HL-60/S4 (cell line): ENCODE data around the gene FXYD7.
"Not testable (repeated sequence)": the region's sequence is repeated elsewhere in the genome, so short reads cannot be mapped to it uniquely, and the experiment has no call there.

ENCODE experiments used
- in situ Hi-C: fragments of 300-500 bp; cut with MboI; formaldehyde crosslinking; loops from 2 replicates; pipeline ENCODE4 v1.14.3; 2022; ENCODE audit warnings: low sequenced_read_pairs

Gene FXYD7

DNA sequence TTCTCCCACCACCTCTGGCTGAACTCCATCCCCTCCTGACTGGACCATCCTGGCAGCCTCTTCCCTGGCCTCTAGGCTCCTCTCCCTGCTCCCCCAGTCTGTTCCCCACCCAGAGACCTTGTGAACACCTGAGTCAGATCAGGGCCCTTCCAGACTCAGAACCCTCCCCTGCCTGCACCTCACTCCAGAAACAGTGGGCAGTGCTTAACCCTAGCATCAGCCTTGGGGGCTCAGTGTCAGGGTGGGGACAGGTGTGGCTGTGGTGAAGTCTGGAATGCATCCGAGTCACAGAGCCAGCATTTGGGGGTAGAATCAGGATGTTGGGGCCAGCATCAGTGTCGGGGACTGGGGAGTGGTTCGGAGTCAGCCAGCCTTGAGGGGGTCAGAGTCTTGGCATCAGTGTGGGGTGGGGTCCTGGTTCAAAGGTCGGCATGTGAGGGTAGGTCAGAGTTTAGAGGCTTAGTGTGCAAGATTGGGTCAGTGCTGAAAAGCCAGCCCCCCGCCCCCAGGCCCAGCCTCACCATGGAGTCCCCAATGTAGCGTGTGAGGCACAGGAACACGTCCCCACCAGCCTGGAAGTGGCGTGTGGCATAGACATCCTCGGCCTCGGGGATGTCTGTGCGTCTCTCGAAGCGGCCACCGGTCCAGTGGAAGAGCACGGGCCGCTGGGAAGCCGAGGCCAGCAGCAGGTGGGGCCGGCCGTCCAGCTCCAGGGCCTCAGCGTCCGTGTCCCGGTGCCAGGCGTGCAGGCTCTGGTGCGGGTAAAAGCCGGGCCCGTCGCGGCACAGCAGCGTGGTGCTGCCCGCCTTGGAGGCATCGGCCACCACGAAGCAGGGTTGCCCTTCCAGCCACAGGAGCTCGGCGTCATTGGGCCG lies 17.1 kb upstream of the FXYD7 start:
- in situ Hi-C loops, result no loop called here

DNA sequence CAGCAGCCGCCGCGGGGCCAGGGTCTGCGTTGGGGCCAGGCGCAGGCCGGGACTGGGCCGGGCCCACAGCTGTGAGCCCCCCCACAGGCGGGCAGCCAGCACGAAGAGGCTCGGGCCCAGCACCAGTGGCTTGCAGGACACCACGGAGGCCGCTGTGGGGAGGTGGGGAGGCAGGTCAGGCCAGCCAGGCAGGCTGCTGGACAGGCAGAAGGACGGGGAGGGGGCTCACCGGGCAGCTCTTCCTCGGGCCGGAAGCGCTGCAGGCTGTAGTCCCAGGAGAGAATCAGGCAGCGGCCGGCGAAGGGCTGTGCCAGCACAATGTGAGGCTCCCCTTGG lies 16.5 kb upstream of the FXYD7 start:
- in situ Hi-C loops, result no loop called here

DNA sequence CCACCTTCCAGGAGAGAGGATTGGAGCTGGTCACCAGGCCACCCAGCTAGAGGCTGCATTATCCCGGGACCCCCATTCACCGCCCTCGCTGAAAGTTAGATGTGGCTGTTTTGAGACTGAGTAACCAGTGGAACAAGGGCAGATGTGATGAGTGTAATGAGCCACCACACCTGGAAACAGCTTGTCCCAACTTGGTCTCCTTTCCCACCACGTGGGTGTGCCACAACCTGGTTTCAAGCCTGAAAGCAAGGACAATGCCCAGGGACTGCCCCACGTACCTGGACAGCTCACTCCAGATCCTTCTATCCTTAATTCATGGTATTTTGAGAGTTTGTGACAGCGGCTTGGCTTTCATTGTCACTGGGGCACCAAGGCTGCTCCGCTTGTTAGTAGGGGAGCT lies 15.2 kb upstream of the FXYD7 start:
- in situ Hi-C loops, result no loop called here

DNA sequence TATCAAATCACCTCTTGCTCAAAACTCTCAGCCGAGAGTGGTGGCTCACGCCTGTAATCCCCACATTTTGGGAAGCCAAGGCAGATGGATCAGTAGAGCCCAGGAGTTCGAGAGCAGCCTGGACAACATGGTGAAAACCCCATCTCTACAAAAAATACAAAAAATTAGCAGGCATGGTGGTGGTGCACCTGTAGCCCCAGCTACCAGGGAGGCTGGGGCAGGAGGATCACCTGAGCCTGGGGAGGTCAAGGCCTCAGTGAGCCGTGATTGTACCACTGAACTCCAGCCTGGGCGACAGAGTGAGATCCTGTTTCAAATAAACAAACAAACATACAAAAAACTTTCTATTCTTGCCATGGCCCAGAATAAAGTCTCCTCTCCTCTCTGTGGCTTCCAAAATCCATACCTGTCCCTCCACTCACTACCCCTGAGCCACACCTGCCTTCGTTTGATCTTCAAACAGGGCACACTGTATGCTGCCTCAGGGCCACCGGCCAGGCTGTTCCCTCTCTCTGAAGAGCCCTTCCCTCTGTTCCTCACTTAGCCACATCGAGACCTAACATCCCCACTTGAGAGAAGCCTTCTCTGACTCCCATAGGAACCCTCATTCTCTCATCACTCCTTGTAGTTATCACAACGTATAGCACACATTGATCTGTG lies 14.5 kb upstream of the FXYD7 start:
- in situ Hi-C loops, result no loop called here

DNA sequence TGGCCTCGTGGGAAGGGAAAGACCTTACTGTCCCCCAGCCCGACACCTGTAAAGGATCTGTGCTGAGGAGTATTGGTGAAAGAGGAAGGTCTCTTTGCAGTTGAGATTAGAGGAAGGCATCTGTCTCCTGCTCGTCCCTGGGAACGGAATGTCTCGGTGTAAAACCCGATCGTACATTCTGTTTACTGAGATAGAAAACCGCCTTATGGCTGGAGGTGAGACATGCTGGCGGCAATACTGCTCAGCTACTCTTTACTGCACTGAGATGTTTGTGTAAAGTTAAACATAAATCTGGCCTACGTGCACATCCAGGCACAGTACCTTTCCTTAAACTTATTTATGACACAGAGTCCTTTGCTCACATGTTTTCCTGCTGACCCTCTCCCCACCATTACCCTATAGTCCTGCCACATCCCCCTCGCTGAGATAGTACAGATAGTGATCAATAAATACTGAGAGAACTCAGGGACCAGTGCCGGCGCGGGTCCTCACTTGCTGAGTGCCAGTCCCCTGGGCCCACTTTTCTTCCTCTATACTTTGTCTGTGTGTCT lies 13.3 kb upstream of the FXYD7 start:
- in situ Hi-C loops, result not testable (repeated sequence)

DNA sequence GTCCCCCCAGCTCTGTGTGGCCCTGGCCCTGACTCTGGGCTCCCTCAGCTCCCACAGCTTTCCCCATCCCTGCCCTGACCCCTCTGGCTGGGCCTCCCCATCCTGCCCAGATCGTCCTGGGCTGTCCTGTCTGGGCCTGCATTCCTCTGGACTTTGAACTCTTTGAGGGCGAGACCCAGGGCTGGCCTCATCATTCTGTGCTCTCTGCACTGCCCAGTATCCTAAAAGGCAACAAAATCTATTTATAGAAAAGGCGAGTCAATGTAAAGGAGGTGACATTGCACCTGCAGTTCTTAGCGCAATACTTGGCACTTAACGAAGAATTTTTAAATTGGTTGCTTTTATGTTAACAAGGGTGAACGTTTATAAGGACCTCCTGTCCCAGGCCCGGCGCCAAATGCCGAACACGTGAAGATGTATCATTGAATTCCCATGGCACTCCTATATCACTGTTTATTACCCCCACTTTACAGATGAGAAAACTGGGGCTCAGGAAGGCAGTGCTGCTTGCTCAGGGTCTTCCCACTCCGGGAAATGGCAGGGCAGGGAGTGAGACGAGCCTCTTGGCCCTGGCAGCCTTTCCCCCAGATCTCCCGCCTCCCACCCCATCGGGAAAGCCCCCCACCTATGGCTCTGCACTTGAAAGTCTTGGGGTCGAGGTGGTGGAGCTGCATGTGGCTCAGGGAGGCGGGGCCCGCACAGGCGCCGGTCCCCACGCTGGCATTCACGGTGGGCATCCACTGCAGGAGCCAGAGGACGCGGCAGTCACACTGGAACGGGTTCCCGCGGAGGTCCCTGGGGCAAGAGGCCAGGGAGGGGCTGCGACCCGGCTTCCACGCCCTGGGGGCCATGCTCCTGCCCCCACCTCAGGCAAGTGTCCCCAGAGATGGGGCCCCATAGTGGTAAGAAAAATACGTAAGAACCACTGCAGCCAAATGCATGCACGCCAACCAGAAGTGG lies 12.0 kb upstream of the FXYD7 start:
- in situ Hi-C loops, result no loop called here

DNA sequence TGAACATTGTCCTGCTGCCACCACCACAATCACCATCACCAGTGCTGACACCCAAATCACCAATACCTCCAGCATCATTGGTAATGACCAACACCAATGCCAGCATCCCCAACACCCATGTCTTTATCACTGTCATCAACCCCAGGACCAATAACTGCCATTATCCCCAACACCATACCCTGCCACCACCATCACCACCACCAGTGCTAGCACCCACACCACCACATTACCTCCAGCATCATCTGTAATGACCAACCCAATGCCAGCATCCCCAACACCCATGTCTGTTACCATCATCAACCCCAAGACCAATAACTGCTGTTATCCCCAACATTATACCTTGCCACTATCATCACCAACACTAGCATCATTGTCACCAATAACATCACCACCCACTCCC lies 10.8 kb upstream of the FXYD7 start:
- in situ Hi-C loops, result no loop called here

DNA sequence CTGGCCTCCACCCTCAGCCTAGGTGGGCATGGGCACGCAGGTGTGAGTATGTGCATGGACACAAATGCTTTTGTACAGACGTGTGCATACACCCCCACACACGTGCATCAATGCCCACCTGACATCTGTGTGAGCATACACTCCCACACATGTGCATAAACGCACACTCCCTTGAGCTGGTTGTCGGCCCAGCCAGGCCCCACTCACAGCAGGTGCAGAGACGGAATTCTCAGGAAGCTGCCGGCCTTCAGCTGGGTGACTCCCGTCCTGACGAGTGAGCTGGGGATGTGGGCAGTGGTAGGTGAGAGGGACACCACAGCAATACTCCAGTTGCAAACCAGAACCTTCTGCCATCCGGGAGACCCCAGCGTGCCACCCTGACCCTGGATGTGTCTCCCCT lies 9.2 kb upstream of the FXYD7 start:
- in situ Hi-C loops, result no loop called here

DNA sequence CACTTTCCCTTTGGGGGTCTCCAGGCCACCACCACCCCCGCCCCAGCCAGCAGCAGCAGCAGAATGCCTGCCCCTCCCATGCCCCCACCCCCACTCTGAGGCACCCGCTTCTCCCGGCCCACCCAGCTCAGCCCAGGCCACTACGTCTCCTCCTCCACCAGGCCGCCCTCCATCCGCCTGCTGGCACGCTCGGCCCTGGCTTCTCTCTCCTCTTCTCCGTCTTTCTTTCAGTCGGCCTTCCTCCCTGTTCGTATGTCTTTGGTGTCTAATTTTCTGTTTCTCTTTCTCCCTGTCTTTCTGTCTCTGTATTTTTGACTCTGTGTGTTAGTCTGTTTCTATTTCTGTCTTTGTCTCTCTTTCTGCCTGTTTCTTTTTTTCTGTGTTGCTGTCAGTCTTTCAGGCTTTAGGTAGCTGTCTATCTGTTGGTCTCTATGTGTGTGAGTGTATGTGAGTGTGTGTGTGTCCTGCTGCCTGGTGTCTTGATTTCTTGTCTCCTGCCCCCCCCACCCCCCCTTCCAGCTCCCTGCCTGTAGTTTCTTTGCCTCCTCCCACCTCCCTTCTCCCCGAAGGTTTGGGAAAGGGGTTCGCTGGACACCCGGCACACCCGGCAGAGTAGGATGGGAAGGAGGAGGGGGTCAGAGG lies 8.3 kb upstream of the FXYD7 start, which contains the start of gene LGI4:
Gene LGI4 (minus strand): TSS at position 459 of the 642 bp plus-strand sequence. CDS start 379 bp downstream, at position 80.
- in situ Hi-C loops, result no loop called here

DNA sequence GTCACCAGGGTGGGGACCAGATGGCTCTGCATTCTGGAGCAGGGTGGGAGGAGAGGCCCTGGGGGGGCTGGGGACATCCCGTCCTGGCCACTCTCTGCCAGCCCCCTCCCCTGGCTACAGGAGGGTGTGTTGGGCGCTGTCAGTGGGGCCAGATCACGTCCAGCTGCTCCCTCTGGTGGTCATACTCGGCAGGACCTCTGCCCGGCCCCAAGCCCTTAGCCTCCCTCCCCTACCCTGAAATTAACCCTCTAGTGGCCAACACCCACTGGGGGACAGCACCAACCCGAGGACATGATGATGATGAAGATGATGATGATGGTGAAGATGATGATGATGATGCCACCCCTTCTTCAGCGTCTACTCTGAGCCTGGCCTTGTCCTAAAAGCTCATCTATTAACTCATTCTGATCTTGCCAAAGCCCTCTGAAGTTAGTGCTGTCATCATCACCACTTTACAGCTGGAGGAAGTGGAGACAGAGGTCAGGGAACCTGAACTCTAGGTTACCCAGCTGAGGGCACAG lies 7.6 kb upstream of the FXYD7 start:
- in situ Hi-C loops, result no loop called here

DNA sequence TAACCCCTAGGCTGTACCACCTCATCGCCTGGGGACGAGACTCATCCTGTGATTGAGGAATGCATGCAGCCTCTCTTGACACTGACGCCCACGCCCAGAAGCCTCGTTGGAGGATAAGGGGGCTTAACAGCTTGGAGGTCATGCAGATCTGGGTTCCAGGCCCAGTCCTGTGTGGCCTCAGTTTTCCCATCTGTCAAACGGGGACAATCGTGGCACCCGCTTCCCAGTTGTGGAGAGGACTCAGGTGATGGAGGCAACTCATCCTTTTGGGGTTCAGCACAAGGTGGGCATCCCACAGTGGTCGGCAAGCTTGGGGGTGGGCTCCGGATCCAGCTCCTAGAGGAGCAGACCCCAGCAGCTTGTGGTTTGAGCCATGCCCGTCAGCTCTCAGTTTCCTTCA lies 6.8 kb upstream of the FXYD7 start:
- in situ Hi-C loops, result no loop called here

DNA sequence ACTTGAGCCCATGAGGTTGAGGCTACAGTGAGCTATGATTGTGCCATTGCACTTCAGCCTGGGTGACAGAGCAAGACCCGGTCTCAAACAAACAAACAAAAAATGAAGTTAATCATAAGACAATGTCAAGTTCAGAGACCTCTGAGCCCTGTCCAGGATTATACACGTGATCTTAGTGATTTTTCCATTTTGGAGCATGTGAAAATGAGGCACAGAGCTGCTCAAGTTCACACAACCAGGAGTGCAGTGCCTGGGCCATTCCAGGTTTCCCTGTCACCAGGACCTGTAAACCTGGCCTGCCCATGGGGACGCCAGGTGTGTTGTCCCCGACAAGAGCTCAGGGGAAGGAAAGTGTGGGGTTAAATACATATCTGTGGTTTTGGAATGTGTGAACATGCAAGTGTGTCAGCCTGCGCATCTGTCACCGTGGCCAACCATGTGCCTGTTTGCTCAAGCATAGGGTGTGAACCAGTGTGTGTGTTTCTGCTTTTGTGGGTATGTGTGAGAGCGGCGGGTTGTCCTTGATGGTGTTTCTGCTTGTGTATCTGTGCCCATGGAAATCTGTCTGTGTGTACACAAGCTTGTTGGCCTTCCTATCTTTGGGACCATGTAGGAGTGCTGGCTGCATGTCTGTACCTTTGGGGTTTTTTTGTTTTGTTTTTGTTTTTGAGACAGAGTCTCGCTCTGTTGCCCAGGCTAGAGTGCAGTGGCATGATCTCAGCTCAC lies 5.9 kb upstream of the FXYD7 start:
- in situ Hi-C loops, result no loop called here

DNA sequence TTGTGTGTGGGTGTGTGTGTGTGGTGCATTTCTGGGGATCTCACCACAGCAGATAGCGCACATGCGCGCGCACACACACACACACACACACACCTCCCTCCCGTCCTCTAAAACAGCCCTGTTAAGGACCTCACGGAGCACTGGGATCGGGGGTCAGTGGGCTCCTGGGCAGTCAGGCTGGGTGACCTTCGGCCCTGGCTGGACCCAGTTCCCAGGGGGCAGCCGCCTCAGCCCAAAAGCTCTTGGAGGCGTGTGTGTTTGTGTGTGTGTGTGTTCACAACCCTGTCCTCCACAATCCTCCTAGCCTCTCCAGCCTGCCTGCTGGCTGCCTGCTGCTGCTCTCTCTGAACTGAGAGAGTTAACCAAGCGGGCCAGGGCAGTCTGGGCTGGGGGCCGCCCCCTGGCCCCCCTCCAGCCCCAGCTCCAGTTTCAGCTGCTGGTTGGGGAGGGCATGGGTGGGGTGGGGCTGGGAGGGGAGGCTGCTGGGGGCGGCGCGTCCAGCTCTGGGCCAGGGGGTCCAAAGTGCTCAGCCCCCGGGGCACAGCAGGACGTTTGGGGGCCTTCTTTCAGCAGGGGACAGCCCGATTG lies 4.7 kb upstream of the FXYD7 start, which contains the start of gene FXYD1:
Gene FXYD1 (plus strand): TSS at position 520 of the 588 bp plus-strand sequence. CDS start 1,256 bp downstream, outside the sequence.
- in situ Hi-C loops, result no loop called here

DNA sequence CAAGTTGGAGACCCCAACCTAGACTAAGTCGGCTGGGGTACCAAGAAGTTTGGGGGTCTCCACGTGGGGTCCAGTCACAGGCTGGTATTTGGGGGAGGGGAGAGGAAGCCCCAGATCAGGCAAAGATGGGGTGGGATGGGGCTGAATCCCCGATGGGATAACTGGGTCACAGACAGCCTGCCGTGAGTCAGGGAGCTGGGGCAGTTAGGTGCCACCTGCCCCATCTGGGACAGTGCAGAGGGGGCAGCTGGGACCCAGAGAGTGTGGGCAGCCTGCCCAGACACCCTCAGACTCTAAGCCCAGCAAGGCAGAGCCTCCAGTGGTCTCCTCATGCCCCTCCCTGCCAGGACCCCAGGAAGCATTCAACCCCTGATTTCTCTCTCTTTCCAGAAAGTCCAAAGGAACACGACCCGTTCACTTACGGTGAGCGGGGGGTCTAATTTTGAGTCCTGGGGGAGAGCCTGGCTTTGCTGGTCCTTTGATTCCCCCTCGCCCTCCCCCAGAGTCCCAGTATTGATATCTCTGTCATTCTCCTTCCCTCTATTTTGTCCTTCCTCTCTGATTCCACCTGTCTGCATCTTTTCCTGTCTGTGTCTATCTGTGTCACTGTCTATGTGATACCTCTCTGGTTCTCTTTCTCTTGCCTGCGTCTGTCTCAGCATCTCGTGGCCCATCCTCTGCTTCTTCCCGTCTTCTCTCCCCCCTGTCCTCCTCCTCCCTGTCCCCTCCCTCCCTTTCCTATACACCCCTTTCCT lies 2.7 kb upstream of the FXYD7 start:
- in situ Hi-C loops, result no loop called here

DNA sequence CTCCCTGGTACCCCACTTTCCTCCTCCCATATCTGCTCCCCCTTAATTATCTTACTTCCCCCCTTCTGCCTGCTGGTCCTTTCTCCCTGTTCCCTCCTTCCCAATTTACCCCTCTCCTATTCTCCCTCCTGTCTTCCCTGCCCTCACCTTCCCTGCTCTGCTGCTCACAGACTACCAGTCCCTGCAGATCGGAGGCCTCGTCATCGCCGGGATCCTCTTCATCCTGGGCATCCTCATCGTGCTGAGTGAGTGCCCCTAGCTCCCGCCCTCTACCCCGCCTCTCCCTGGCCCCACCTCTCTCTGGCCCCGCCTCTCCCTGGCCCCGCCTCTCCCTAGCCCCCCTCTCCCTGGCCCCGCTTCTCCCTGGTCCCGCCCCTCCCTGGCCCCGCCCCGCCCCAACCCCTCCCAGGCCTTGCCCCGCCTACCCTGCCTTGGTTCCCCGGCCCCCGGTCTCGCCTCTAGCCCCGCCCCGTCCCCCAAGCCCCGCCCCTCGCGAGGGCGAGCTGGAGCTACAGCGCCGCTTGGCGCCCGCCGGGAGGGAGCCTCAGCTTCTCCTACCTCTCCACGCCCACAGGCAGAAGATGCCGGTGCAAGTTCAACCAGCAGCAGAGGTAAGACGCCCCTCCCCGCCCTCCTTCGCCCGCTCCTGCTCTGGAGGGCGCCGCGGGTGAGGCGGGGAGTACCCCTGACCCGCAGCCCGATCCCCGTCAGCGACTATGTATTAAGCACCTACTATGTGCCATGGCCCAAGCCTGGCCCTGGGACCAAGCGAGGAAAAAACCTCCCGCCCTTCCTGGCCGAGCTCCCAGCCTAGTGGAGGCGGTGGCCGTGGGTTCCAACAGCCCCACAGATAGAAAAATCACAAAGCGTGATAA lies 1.9 kb upstream of the FXYD7 start:
- in situ Hi-C loops, result no loop called here

DNA sequence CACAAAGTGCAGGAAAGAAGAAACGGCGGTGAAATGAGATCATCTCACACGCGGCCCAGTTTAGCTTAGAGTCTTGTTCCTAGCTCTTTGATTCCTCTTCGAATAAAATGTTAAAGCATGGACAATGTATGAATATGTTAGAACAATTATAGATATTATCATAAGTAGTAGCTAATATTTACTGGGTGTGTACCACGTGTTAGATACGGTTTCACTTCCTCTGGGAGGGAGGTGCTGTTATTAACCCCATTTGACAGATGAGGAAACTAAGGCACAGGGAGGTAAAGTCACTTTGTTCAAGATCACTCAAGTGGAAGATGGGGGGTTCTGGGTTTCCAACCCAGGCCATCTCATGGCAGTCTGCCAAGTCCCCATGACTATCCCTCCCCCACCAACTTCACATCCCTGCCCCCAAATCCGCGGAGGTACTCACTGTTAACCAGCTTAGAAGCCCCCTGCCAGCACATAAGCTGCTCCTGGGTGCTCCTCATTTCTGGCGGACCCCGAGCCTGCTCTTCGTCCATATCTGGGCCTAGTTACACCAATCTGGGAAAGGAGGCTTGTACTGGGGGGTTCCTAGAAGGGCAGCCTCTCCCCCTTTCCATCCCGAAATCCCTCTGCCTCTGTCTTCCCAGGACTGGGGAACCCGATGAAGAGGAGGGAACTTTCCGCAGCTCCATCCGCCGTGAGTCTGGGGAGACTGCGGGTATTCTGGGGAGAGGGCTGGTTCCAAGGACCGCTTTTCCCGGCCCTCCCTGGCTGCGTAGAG lies 1.0 kb upstream of the FXYD7 start:
- in situ Hi-C loops, result no loop called here
